Loucy (cell line): Measurements from ENCODE around the gene FGF21.

Source experiments
- H2AFZ ChIP-seq: fragments of 200-600 bp; sonication (generic); 2 replicates; pipeline ENCODE4 v1.6.0; 2016; ENCODE audit warnings: antibody characterized with exemption, mild to moderate bottlenecking, low read length, moderate library complexity
- H3F3A ChIP-seq: fragments of 200-600 bp; 2 replicates; pipeline ENCODE4 v1.6.0; 2016; ENCODE audit warnings: antibody characterized with exemption, low read depth, mild to moderate bottlenecking
- H3K27me3 ChIP-seq: fragments of 200-600 bp; sonication (generic); 2 replicates; pipeline ENCODE4 v1.6.1; 2014; ENCODE audit warnings: low read length, mild to moderate bottlenecking; ENCODE audit not compliant: insufficient read depth, poor library complexity, severe bottlenecking
- H3K36me3 ChIP-seq: fragments of 200-600 bp; sonication (generic); 2 replicates; pipeline ENCODE4 v1.6.1; 2016; ENCODE audit warnings: low read length; ENCODE audit not compliant: insufficient read depth
- H3K4me1 ChIP-seq: fragments of 200-600 bp; sonication (generic); 2 replicates; pipeline ENCODE4 v1.5.1; 2014; ENCODE audit warnings: low read length, mild to moderate bottlenecking; ENCODE audit not compliant: insufficient read depth, poor library complexity, severe bottlenecking
- H3K4me2 ChIP-seq: fragments of 200-600 bp; sonication (generic); 2 replicates; pipeline ENCODE4 v1.6.0; 2014; ENCODE audit warnings: antibody characterized with exemption, low read length, low read depth, mild to moderate bottlenecking; ENCODE audit not compliant: poor library complexity, severe bottlenecking
- H3K4me3 ChIP-seq: fragments of 200-600 bp; sonication (generic); 2 replicates; pipeline ENCODE4 v1.5.1; 2014; ENCODE audit warnings: low read length, mild to moderate bottlenecking, mixed read lengths; ENCODE audit not compliant: poor library complexity, severe bottlenecking
- H3K79me2 ChIP-seq: fragments of 200-600 bp; sonication (generic); 2 replicates; pipeline ENCODE4 v1.6.1; 2014; ENCODE audit warnings: low read length; ENCODE audit not compliant: insufficient read depth
- H3K9ac ChIP-seq: fragments of 200-600 bp; sonication (generic); 2 replicates; pipeline ENCODE4 v1.6.0; 2014; ENCODE audit warnings: mild to moderate bottlenecking, low read depth, low read length, moderate library complexity; ENCODE audit not compliant: poor library complexity, severe bottlenecking
- H3K9me2 ChIP-seq: fragments of 200-600 bp; sonication (generic); replicated peaks from 2 replicates; pipeline ENCODE4 v1.6.1; 2016; ENCODE audit warnings: low read depth, low read length, mixed read lengths
- H3K9me3 ChIP-seq: fragments of 200-600 bp; sonication (generic); 2 replicates; pipeline ENCODE4 v1.6.1; 2014; ENCODE audit warnings: mild to moderate bottlenecking, antibody characterized with exemption, low read length, low read depth; ENCODE audit not compliant: insufficient read depth
- H4K20me1 ChIP-seq: fragments of 200-600 bp; sonication (generic); 2 replicates; pipeline ENCODE4 v1.6.0; 2014; ENCODE audit warnings: antibody characterized with exemption, low read length, mild to moderate bottlenecking; ENCODE audit not compliant: insufficient read depth, poor library complexity, severe bottlenecking
- CTCF ChIP-seq: fragments of 200-600 bp; sonication (generic); conservative IDR thresholded peaks from 2 replicates; pipeline ENCODE4 v1.5.1; 2014; ENCODE audit warnings: mild to moderate bottlenecking, antibody characterized with exemption, low read length
- EZH2phosphoT487 ChIP-seq: fragments of 200-600 bp; IDR thresholded peaks from 2 replicates; pipeline ENCODE4 v1.6.1; 2018; ENCODE audit warnings: antibody characterized with exemption, mild to moderate bottlenecking, moderate library complexity, borderline replicate concordance

The FGF21 gene

DNA sequence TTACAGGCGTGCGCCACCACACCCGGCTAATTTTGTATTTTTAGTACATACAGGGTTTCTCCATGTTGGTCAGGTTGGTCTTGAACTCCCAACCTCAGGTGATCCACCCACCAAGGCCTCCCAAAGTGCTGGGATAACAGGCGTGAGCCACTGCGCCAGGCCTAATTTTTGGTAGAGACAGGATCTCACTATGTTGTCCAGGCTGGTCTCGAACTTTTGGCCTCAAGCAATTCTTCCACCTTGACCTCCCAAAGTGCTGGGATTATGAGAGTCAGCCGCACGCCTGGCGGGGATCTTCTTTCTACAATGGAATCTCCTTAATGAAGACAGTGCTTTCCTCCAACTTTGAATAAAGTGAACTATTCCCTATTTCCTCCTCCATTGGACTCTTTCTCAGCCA lies 20.7 kb upstream of the FGF21 start:
- H3K4me3 ChIP-seq, result no peak overlapping the region

DNA sequence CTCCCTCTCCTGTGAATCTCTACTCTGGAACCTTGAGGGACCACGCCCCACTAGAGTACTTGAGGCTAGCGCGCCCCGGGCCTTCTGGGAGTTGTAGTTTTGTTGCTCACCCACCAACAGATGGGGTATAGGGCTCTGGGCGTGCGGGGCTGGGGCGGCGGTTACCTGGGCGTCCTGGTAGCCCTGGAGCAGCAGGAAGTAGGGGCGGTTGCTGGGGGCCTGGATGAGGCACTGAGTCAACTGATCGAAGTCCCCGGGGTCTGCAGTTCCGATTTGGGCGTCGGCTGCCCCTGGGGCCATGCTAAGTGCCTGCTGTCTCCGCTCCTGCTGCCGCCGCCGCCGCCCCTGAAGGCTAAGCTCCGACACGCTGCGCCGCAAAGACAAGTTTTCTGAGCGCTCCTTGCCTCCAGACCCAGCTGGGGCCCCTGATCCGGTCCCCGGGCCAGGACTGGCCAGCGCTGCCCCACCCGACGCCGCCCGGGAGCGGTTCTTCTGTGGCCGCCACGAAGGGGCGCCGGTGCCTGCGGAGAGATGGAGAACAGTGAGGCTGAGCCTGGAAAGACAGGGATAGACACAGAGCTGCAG lies 20.2 kb upstream of the FGF21 start:
- no peaks in the 10 kb centered on the region for H3K9me2 ChIP-seq
- no peak overlapping the region for H2AFZ ChIP-seq
- no peak overlapping the region for H3K4me2 ChIP-seq
- H3K4me3 ChIP-seq, result no peak overlapping the region
- no peak overlapping the region for H3K9ac ChIP-seq
- no peak for TF ChIP-seq CTCF
- TF ChIP-seq EZH2phosphoT487, result no peak
- H3F3A ChIP-seq, result no peaks in the 10 kb centered on the region
- H3K4me1 ChIP-seq, result peaks cover 12% of the 10 kb centered on the region
- H3K27me3 ChIP-seq, result no peaks in the 10 kb centered on the region
- no peaks in the 10 kb centered on the region for H3K9me3 ChIP-seq
- H3K79me2 ChIP-seq, result no peaks in the 10 kb centered on the region
- no peaks in the 10 kb centered on the region for H4K20me1 ChIP-seq
- H3K36me3 ChIP-seq, result no peaks in the 10 kb centered on the region

More for the DNA sequence above, 20.7 kb upstream of the FGF21 start:
- Histone ChIP-seq H3K36me3 (no peaks in the 10 kb centered on the region), H3F3A (no peaks in the 10 kb centered on the region), H4K20me1 (no peaks in the 10 kb centered on the region), H3K79me2 (no peaks in the 10 kb centered on the region), H3K4me1 (peaks cover 9% of the 10 kb centered on the region), H3K27me3 (no peaks in the 10 kb centered on the region), H3K9me2 (no peaks in the 10 kb centered on the region), H3K9ac (no peak overlapping the region), H3K4me2 (no peak overlapping the region), H3K9me3 (no peaks in the 10 kb centered on the region), H2AFZ (no peak overlapping the region)
- no peak for TF ChIP-seq EZH2phosphoT487
- no peak for TF ChIP-seq CTCF

DNA sequence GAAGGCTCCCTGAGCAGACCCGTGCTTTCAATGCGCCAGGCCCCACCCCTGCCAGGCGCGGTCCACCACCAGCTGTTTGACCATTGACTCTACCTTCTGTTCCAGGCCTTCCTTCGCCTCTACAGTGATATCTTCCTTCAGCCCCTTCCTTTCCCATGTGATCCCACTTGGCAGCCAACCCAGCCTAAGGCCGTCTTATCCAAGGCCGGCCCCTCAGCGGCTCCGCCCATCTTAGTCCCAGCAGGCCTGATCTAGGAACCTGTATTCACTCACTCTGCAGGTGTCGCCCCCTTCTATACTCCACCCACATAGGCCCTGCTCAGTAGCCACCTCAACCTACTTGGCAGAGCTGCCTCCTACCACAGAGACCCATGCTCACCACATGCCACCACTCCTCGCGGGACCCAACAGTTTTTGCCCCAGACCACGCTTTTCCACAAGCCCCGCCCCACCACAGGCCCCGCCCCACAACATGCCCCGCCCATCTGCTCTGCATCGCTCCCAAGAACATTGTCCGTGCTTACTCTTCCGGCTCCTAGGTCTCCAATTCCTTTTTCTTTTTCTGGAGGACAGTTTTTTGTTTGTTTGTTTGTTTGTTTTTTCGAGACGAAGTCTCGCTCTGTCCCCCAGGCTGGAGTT lies 17.8 kb upstream of the FGF21 start:
- no peaks in the 10 kb centered on the region for H3K27me3 ChIP-seq
- TF ChIP-seq EZH2phosphoT487, result no peak
- no peak for TF ChIP-seq CTCF
- no peaks in the 10 kb centered on the region for H3K36me3 ChIP-seq
- H3K79me2 ChIP-seq, result no peaks in the 10 kb centered on the region
- H3K4me3 ChIP-seq, result no peak overlapping the region
- no peak overlapping the region for H2AFZ ChIP-seq
- no peaks in the 10 kb centered on the region for H3K9me2 ChIP-seq
- H3K9me3 ChIP-seq, result no peaks in the 10 kb centered on the region
- no peak overlapping the region for H3K4me2 ChIP-seq
- H3K4me1 ChIP-seq, result peaks cover 16% of the 10 kb centered on the region
- H4K20me1 ChIP-seq, result no peaks in the 10 kb centered on the region
- H3K9ac ChIP-seq, result no peak overlapping the region
- no peaks in the 10 kb centered on the region for H3F3A ChIP-seq
